ENCODE data around the gene INTS14. TPM values are rescaled to one million over a fixed set of nuclear protein-coding genes. Genes with fewer than 3 reads are reported as not detected.
A peak's percentile ranks its signal among the peaks of the same experiment; 100 is the strongest.

Gene INTS14
- total RNA-seq, 4 donors from 2014 or later = 15.9 to 48.2 (median 28.5) TPM

DNA sequence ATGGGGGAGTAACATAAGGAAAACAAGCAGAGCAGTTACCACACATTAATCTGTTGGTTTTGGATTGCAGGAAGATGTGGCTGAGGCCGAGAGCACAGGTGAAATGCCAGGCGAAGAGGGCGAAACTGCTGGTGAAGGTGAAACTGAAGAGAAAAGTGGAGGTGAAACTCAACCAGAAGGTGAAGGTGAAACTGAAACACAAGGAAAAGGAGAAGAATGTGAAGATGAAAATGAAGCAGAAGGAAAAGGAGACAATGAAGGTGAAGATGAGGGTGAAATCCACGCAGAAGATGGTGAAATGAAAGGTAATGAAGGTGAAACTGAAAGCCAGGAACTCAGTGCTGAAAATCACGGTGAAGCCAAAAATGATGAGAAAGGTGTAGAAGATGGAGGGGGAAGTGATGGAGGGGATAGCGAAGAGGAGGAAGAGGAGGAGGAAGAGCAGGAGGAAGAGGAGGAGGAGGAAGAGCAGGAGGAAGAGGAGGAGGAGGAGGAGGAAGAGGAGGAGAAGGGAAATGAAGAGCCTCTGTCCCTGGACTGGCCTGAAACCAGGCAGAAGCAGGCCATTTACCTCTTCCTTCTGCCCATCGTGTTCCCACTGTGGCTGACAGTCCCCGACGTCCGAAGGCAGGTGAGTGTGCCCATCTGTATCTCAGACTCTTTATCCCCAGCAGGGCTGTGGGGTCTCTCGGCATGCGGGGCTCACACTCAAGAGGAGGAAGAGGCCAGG is 39.5 kb upstream of the INTS14 start:
- Histone ChIP-seq H3K27ac (no peak overlapping the region), H3K9me3 (no peaks in the 10 kb centered on the region), H3K27me3 (no peaks in the 10 kb centered on the region), H3K4me3 (no peak overlapping the region), H3K36me3 (no peaks in the 10 kb centered on the region), H3K4me1 (no peaks in the 10 kb centered on the region)
- intact Hi-C loops (cut with DNase I; ENCODE audit: low total_unique reads) = no loop called here
- TF ChIP-seq CTCF (IDR thresholded peaks at IDR 0.05) (no peak), POLR2A (IDR thresholded peaks at IDR 0.05) (no peak)
- no peak for DNase-seq

GRCh38 chr15:65646486-65646885 is 35.6 kb upstream of the INTS14 start:
- no peak for TF ChIP-seq POLR2A (IDR thresholded peaks at IDR 0.05)
- TF ChIP-seq CTCF (IDR thresholded peaks at IDR 0.05) = no peak
- Histone ChIP-seq H3K4me1 (no peaks in the 10 kb centered on the region), H3K36me3 (no peaks in the 10 kb centered on the region), H3K27ac (no peak overlapping the region), H3K9me3 (no peaks in the 10 kb centered on the region), H3K4me3 (no peak overlapping the region), H3K27me3 (no peaks in the 10 kb centered on the region)
- intact Hi-C loops (cut with DNase I; ENCODE audit: low total_unique reads) = no loop called here
- DNase-seq = no peak

DNA sequence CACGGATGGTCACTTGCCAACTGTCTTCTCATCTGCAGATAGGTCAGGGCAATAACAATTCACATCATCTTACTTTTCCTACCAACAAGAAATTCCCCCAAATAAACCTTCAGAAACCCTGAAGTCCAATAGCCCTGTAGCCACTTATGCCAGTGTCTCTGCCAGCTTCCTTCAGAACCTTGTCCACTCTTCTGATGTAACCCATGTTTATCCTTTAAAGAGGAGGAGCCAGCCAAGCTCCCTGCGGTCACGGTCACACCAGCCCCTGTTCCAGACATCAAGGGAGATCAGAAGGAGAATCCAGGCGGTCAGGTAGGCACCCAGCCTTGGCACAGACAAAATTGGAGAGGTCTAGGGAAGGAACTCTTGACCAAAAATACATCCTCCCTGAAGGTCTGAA is 34.5 kb upstream of the INTS14 start:
- H3K4me3 ChIP-seq = no peak overlapping the region
- no peaks in the 10 kb centered on the region for H3K4me1 ChIP-seq
- no peaks in the 10 kb centered on the region for H3K36me3 ChIP-seq
- TF ChIP-seq CTCF (IDR thresholded peaks at IDR 0.05) (no peak), POLR2A (IDR thresholded peaks at IDR 0.05) (no peak)
- intact Hi-C loops (cut with DNase I; ENCODE audit: low total_unique reads) = no loop called here
- DNase-seq = no peak
- H3K9me3 ChIP-seq = no peaks in the 10 kb centered on the region
- H3K27me3 ChIP-seq = no peaks in the 10 kb centered on the region
- H3K27ac ChIP-seq = no peak overlapping the region

DNA sequence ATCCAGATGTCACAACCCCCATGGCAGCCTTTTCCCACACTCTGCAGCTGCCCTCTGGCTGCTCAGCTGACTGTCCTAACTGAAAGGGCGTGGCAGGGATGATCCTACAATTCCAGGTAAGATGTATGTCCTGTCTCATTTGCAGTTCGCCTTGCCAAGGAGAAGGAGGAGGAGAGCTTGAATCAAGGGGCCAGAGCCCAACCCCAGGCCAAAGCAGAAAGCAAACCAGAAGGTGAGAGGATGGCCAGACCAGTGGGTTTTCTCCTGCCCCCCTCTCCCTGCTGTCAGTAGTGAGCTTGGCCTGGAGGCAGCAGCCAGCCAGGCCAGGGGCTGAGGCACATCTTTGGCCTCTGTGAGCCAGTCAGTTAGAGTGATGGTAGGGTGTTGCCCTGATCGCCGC is 33.4 kb upstream of the INTS14 start:
- intact Hi-C loops (cut with DNase I; ENCODE audit: low total_unique reads) = no loop called here
- Histone ChIP-seq H3K27me3 (no peaks in the 10 kb centered on the region), H3K4me3 (no peak overlapping the region), H3K36me3 (no peaks in the 10 kb centered on the region), H3K27ac (no peak overlapping the region), H3K9me3 (no peaks in the 10 kb centered on the region), H3K4me1 (no peaks in the 10 kb centered on the region)
- DNase-seq = no peak
- no peak for TF ChIP-seq CTCF (IDR thresholded peaks at IDR 0.05)
- no peak for TF ChIP-seq POLR2A (IDR thresholded peaks at IDR 0.05)

- Histone ChIP-seq H3K27me3 (no peaks in the 10 kb centered on the region), H3K36me3 (no peaks in the 10 kb centered on the region), H3K4me3 (no peak overlapping the region), H3K27ac (no peak overlapping the region), H3K9me3 (no peaks in the 10 kb centered on the region), H3K4me1 (peaks cover 0 to 5% of the 10 kb centered on the region in 2 donors)
- intact Hi-C loops (cut with DNase I; ENCODE audit: low total_unique reads) = no loop called here
- DNase-seq = peak in 1 of 2 donors; percentile 25
- TF ChIP-seq CTCF (IDR thresholded peaks at IDR 0.05) (no peak), POLR2A (IDR thresholded peaks at IDR 0.05) (no peak)
These were observed 31.7 kb upstream of the INTS14 start for GRCh38 chr15:65642594-65642993.

Measured in uterus (tissue), 4 donors.